NCI-H2171 treated with DMSO at 0.1 percent for 48 hours (cell line): ENCODE data around the gene TBRG1.
"Not testable (repeated sequence)": the region's sequence is repeated elsewhere in the genome, so short reads cannot be mapped to it uniquely, and the experiment has no call there.

Experiments used
- DNase-seq: peaks from one replicate; lab custom pipeline; 2025; lab: John Stamatoyannopoulos, UW

Gene TBRG1, protein sequence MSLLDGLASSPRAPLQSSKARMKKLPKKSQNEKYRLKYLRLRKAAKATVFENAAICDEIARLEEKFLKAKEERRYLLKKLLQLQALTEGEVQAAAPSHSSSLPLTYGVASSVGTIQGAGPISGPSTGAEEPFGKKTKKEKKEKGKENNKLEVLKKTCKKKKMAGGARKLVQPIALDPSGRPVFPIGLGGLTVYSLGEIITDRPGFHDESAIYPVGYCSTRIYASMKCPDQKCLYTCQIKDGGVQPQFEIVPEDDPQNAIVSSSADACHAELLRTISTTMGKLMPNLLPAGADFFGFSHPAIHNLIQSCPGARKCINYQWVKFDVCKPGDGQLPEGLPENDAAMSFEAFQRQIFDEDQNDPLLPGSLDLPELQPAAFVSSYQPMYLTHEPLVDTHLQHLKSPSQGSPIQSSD

DNA sequence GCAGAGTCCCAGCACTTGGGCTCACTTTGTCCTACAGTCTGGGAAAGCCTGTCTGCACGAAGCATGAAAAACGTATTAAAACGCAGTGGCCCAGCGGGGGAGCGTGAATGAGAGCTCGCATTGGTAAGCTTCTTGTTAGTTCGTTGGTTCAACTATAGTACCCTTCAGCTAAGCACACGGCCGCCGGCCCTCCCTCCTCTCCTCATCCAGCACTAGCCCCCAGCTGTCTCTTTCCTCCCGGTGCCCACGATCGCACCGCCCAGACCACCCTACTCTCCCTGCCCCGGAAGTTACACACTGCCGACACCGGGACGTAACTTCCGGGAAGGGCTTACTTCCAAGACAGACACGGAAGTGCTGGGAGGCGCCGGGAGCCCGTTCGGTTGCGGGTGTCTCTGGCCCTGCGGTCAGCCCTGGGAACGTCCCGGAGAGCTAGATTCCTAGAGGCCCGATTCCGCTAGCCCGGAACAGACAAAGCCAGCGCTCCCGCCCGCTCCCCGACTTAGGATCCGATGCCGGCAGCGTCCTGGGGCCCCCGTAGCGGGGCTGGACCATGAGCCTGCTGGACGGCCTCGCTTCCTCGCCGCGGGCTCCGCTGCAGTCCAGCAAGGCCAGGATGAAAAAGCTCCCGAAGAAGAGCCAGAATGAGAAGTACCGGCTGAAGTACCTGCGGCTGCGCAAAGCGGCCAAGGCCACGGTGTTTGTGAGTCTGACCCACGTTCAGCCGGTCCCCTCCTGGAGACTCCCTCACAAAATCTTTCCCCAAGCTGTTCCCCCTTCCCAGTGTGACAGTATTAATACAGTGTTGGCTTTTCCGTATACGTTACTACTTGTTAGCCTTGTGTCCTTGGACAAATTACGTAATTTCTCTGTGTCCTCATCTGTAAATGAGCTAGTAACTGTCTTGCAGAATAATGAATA is at the start of gene TBRG1:
TSS of gene TBRG1 (plus strand) at position 334 of the 921 bp plus-strand sequence. CDS start at position 554, 220 bp downstream.
- peak; percentile 76 for DNase-seq

DNA sequence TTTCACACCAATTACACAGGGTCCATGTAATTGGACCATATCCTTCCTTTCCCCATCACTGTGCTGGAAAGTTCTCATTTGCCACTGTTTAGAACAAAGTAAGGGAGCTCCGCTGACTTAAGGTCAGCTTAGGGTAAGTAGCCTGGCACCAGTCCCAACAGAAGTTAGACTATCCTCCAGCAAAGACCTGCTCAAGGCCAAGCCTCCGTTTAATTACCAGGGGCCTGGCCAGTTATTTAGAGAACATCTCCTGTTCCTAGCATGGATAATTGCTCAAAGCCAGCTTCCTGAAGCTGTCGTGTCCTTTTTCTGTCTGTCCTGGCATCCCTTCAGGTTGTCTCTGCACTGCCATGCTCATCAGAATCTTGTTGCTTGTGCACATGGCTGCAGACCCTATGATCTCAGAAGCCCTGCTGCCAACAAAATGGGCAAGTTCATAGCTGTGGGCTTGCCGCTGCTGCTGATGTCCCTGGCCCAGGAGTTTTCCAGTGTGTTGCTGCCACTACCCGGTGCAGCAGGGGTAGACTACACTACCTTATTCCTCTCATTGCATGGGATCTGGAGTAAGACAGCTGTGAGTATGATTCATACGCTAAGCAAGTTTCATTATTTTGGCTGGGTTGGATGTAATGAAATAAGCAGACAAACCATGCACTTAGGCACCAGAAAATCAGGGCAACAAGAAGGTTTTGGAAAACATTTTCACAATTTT is 44.8 kb upstream of the TBRG1 start:
- DNase-seq = no peak

DNA sequence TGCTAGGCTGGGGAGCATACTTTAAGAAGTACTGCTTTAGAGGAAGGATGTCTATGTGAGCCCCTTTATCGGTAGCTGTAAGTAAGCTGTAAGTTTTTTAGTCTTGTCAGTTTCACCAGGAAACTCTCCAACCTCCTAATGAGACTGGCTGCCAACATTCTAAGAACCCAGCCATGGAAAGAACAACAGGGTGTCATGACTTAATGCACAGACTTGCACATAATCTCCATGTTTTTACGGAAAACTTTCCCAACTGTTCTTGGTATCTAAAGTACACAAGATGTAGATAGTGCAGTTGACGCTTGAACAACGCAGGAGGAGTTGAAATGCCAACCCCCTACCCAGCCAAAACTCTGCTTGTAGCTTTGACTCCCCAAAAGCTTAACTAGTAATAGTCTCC is 43.9 kb upstream of the TBRG1 start:
- no peak for DNase-seq

DNA sequence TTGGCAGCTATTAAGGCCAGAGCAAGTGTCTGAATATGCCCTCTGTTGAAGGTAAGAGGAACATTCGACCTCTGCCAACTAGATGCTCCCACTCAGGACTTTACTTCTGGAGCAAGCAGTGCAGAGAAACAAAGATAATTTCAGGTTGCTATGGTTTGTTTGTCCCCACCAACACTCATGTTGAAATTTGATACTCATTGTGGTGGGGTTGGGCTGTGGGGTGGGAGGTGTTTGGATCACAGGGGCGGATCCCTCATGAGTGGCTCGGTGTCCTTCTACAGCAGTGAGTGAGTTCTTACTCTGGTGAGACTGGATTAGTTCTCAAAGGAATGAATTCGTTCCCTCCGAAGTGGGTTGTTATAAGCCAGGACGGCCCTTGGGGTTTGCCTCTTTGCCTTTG is 40.8 kb upstream of the TBRG1 start:
- no peak for DNase-seq

DNA sequence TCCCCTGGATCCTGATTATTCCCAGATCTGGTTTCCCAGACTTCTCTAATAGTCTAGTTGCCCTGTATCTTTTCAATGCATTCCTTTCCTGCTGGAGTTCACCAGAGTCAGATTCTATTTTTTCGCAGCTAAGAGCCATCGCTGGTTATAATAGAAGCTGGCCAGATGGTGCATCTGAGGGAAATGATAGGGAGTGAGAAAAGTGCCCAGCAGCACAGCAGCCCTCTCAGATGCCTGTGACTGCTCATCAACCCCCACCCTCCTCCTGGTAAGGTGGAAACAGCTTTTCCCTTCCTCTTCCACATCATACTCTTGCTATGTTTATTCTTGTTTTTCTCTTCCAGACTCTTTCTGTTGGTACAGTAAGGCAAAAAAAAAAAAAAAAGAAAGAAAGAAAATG is 40.1 kb upstream of the TBRG1 start:
- DNase-seq = peak; percentile 26

DNA sequence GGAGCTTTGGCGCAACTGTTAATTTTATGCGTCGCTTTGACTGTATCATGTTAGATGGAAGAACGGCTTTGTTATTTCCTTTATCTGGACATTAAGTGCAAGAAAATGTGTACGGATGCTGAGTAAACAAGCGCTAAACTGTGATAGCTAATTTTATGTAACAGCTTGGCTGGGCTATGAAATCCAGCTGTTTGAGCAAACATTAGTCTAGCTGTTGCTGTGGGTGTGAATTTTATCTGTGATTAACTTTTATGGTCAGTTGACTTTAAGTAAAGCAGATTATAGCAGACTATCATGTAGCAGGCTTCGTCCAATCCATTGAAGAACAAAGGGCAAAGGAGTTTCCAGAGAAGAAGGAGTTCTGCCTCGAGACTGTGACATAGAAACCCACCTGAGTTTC is 38.9 kb upstream of the TBRG1 start:
- no peak for DNase-seq

DNA sequence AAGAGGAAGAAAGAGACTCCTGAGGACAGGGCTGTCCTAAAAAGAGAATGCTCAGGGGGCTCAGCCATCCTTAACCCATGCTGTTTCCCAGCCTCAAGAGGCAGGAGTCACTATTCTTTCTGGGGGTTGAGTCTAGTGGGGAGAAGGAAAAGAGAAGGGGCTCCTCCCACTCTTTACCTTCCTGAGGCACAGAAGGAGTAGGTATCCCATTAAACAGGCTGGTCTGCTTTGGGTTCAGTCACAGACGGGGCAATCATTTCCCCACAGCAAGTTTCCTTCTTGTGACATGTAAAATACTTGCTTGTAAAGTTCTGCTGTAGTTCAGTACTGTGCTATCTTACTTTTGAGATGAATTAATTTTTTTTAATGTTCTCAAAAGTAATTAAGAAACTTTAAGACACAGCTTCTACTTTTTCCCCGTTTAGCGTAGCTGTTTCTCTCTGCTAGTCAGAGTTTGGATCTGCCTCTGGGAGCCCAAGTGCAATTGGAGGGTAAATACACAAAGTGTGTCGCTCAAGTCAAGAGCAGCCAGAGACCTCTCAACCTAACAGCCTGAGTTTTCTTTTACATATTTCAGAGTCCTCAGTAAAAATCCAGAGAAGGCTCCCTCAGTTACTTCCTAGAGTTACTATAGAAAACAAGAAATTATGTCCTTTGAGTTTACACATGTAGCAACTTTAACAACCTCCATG is 37.8 kb upstream of the TBRG1 start:
- DNase-seq = no peak

DNA sequence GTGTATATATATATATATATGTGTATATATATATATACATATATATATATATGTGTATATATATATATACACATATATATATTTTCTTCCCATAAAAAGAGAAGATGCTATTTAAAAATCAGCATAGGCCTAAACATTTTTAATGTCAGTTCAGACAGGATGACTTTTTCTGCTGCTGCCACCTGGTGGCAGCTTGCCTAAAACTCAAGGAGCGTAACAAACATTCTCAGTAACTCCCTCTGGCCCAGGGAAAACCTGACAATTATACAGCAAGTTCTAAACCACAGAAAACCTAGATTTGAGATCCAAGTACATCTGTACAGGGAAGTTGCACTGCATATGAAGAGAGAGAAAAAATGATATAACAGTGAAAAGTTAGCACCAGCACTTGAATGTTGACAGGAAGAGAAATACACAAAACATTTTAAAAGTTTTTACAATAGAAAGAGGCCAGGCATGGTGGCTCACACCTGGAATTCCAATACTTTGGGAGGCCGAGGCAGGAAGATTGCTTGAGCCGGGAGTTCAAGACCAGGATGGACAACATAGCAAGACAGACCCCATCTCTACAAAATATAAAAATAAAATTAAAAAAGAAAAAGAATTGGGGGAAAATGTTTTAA is 36.3 kb upstream of the TBRG1 start:
- peak; percentile 25 for DNase-seq

DNA sequence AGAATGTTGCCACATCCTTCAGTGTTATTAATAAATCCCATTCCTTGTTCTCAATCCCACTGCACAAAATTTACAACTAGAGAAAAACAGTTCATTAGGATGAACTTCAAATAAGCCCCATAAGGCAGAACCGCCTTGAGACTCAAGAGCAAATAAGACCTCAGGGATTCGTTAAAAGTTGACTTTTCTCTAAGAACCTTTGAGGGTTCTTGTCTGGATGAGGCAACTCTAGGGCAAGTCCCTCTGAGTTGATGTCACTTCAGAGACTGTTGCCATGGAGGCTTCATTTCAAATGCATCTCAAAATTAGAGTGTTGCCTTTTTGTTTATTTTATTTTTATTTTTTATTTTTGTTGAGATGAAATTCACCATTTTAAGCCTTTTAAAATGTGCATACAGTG is 31.2 kb upstream of the TBRG1 start:
- DNase-seq = no peak

DNA sequence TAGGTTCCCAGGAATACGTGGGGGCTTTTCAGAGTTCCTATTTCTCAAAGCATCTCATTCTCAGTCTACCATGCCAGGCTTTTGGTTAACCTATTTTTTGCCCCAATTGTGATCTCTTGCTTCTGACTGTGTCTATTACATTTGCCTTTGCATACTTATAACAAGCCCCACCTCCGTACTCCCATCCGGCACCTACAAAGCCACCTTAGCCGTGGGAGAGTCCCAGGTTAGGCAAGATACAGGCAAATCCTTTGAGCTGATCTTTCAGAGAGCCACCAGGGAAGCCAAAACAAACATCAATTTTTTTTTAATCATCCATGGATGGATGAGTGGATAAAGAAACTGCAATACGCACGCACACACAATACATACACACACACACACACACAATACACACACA is 30.0 kb upstream of the TBRG1 start:
- no peak for DNase-seq

DNA sequence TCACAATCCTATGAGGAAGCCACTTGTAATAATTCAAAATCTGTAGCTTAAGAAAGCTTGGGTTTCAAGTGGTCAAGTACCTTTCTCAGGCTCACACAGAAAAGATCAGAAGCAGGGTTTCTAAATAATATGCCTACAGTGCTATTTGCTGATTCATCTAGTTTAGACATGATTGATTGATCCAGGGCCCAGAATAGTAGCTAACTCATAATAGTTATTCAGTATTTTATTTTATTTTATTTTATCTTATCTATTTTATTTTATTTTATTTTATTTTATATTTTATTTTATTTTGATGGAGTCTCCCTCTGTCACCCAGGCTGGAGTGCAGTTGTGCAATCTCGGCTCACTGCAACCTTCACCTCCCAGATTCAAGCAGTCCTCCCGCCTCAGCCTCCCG is 27.4 kb upstream of the TBRG1 start:
- no peak for DNase-seq

DNA sequence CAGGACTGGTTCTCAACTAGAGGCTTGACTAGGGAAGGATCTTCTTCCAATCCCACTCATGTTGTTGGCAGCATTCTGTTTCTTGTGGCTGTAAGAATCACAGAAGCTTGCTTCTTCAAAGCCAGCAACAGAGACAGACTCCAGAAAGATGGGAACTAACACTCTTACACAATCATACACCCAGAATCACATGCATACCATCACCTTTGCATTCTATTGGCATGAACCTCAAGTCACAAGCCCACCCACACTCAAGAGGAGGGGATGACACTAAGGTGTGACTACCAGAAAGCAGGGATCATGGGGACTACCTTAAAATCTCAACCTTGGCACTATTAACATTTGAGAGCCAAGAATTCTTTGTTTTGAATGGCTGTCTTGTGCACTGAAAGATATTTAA is 25.0 kb upstream of the TBRG1 start:
- DNase-seq = no peak

DNA sequence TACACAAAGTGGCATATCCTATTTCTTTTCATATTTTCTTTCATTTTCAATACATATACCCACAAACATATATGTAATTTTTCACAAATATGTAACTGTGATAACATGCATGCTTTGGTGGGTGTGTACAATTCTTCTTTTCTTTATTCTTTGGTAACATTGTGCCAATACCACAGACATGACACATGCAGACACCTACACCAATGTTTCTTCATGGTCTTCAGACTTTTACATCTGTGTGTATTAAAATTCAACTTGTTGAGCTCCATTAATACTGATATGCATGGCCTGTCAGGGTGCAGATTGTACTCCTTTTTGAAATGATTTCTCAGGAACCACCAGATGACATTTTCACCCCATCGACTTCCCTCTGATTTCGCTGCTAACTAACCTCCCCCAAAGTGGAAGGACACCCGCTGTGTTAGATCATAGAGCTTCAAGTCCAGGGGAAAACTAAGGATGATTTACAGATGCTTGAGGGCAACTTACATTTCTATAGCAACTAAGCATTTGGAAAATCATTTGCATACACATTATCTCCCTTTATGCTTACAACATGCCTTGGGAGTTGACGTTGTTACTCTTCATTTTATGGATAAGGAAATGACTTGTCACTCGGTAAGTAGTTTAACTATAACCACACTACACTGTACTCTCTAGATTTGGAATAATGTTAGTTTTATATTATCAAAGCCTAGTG is 21.9 kb upstream of the TBRG1 start:
- DNase-seq = no peak

DNA sequence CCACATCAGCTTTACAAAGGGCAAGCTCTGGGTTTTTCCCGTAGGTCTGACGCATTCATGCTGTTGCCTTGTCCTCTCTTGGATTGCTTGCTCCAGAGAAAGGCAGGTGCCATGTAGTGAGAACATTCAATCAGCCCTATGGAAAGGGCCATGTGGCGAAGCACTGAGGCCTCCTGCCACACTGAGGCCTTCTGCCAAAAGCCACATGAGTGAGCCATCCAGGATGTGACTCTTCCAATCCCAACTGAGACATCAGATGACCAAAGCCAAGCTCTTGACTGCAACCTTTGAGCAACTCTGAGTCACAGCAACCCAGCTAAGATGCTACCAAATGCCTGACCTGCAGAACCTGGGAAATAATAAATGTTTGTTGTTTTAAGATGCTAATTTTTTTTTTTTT is 20.5 kb upstream of the TBRG1 start:
- DNase-seq = no peak

DNA sequence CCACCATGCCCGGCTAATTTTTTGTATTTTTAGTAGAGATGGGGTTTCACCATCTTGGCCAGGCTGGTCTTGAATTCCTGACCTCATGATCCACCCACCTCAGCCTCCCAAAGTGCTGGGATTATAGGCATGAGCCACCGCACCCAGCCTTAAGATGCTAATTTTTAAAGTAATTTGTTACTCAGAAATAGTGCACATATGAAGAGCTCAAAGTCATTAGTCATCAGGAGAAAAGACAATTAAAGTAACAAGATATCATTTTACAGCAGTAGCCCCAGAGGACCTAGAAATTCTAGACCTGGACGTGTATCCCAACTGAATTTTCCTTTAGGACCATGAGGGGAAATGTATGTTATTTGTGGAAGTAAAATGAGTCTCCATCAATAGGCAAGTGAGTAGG is 19.9 kb upstream of the TBRG1 start:
- DNase-seq = not testable (repeated sequence)

DNA sequence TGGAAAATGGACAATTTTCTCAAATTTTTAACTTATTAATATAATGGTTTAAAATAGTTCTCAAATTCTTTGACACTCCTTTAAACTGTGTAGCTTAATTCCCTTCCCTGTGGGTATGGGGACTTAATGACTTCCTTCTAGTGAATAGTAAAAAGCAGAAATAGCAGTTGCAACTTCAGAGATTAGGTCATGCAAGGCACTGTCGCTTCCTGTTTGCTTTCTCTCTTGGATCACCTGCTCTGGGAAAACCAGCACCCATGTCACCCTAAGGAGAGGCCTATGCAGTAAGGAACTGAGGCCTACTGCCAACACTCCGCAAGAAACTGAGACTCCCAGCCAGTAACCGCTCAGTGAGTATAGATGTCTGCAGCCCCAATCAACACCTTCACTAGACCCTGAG is 16.9 kb upstream of the TBRG1 start:
- no peak for DNase-seq

DNA sequence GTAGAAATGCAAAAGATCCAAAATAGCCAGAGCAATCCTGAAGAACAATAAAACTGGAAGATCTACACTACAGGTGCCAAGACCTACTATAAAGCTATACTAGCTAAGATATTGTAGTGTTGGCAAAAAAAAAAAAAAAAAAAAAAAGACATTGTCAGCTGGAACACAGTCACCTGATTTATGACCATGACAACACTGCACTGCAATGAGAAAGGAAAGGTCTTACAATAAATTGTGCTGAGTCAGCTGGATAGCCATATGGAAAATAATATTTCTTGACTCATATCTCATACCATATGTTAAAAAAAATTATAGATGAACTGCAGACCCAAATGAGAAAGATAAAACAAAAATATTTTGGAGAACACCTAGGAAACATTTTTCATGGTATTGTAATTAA is 14.5 kb upstream of the TBRG1 start:
- no peak for DNase-seq

DNA sequence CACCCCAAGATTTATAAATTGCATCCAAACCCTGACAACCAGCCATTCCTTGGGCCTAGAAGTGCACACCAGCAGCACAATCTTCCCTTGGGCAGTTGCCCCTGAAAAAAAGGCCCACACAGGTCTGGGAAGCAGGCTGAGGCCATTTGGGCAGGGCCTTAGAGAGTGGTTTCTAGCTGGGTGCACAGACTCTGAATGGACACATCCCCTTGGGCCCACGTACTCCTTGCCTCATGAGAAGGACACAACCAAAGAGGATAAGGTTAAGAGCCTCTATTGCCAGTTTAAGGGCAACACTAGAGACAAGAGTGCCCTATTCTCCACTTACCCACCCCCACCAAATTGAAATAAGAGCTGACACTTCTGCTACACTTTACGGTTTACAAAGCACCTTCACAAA is 12.4 kb upstream of the TBRG1 start:
- DNase-seq = no peak

DNA sequence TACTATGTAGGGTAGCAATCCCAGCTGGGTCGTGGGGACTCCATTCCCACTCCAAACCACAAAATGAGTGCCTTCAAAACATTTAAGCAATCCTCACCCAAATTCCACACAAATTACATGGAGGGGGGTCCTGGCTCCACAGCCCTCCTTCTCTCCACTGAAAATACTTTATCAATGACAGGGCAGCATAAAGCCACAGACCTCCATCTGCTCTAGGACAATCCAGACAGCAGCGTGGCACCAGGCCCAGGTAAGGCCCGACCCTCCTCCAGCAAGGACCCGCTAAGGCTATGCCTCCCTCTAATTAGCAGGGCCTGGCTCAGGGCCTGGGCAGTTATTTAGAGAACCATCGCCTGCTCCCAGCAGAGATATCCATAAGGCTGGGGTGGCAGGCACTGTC is 11.6 kb upstream of the TBRG1 start, which contains the start of gene PANX3:
TSS of gene PANX3 (plus strand) at position 365 of the 400 bp plus-strand sequence. CDS start 129 bp downstream, outside the sequence.
- DNase-seq = no peak

DNA sequence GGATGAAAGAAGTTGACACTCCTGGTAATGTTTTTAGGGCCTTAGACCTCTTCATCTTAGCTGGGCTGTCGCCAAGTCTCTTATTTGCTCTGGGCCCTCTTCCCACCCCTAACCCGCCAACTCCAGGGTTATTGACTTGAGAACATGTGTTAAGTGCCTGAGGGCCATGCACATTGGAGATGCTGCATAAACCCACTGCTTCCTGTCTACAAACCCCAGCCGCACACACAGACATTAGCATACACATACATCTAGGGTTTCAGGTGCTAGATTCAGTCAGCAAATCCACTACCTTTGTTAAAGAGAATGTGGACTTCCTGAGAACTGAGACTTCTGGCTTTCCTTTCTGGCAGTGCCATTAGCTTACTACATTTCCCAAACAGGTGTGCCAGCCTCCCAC is 10.6 kb upstream of the TBRG1 start:
- no peak for DNase-seq
